H1 (cell line): ENCODE data around the gene AGAP3. TPM values are rescaled to one million over a fixed set of nuclear protein-coding genes. Genes with fewer than 3 reads are reported as not detected.

Experiments used
- CTCF ChIA-PET: fragments of 300-600 bp; sonication (Branson Sonifier 250); formaldehyde crosslinking; loops from one replicate; lab custom pipeline; 2021; ENCODE audit not compliant: partially characterized antibody; lab: Charles Lee
- POLR2A ChIA-PET: fragments of 300-600 bp; sonication (Branson Sonifier 250); formaldehyde crosslinking; loops from one replicate; lab custom pipeline; 2021; ENCODE audit warnings: inconsistent platforms; ENCODE audit not compliant: partially characterized antibody; lab: Charles Lee
- DNase-seq, 2 experiments: peaks; one replicate each; pipeline versions ENCODE4 v3.0.0 to v3.0.0-alpha.2; 2010 to 2022; ENCODE audit warnings: low spot score in 2 of 2, low read depth in 1 of 2, mixed read lengths in 1 of 2
- FAIRE-seq: peaks from 2 replicates; lab custom pipeline; 2011; peaks lifted over from hg19 to GRCh38; lab: Jason Lieb, UNC
- H2AFZ ChIP-seq: 2 replicates; pipeline ENCODE4 v1.8.1; 2012; ENCODE audit warnings: low read length, inconsistent platforms
- H2AK5ac ChIP-seq: 2 replicates; pipeline ENCODE4 v1.6.1; 2013; ENCODE audit warnings: low read depth, low read length
- H2BK120ac ChIP-seq: replicated peaks from 2 replicates; pipeline ENCODE3; 2013; ENCODE audit warnings: low read depth, low read length, inconsistent platforms
- H2BK12ac ChIP-seq: 2 replicates; pipeline ENCODE4 v1.6.1; 2013; ENCODE audit warnings: low read depth, low read length
- H2BK15ac ChIP-seq: 2 replicates; pipeline ENCODE4 v1.6.1; 2013; ENCODE audit warnings: low read length
- H2BK20ac ChIP-seq: 2 replicates; pipeline ENCODE4 v1.6.1; 2013; ENCODE audit warnings: low read length
- H2BK5ac ChIP-seq: 2 replicates; pipeline ENCODE4 v1.6.1; 2013; ENCODE audit warnings: low read depth, low read length
- H3K14ac ChIP-seq: 2 replicates; pipeline ENCODE4 v1.6.1; 2013; ENCODE audit warnings: inconsistent platforms; ENCODE audit not compliant: insufficient read length
- H3K18ac ChIP-seq: 2 replicates; pipeline ENCODE4 v1.6.1; 2013; ENCODE audit warnings: low read length; ENCODE audit errors: extremely low read depth
- H3K23ac ChIP-seq: 2 replicates; pipeline ENCODE4 v1.6.1; 2013; ENCODE audit warnings: inconsistent platforms; ENCODE audit not compliant: insufficient read length
- H3K23me2 ChIP-seq: 2 replicates; pipeline ENCODE4 v1.6.1; 2013; ENCODE audit warnings: low read depth, low read length
- H3K27ac ChIP-seq: 2 replicates; pipeline ENCODE4 v1.6.1; 2011; ENCODE audit warnings: low read depth, low read length, inconsistent platforms
- H3K27me3 ChIP-seq, 4 experiments: replicated peaks in 1 of 4; 1 replicate in 1 of 4; 2 replicates in 3 of 4; pipeline versions ENCODE4 v1.6.1 to v1.8.1; 2011 to 2013; ENCODE audit warnings: low read length in 3 of 4, mild to moderate bottlenecking in 3 of 4, inconsistent platforms in 2 of 4, mixed read lengths in 2 of 4, moderate library complexity in 1 of 4; ENCODE audit not compliant: control insufficient read depth in 3 of 4, insufficient read depth in 3 of 4; ENCODE audit errors: extremely low read depth in 1 of 4
- H3K36me3 ChIP-seq, 4 experiments: 2 replicates each; pipeline versions ENCODE4 v1.6.1 to v1.8.1; 2011 to 2013; ENCODE audit warnings: mild to moderate bottlenecking in 4 of 4, low read length in 3 of 4, moderate library complexity in 2 of 4, control low read depth in 1 of 4, inconsistent platforms in 1 of 4; ENCODE audit not compliant: insufficient read depth in 4 of 4, control insufficient read depth in 2 of 4
- H3K4ac ChIP-seq: replicated peaks from 2 replicates; pipeline ENCODE3; 2013; ENCODE audit warnings: low read length, low read depth, mixed read lengths, inconsistent platforms; ENCODE audit not compliant: insufficient read length
- H3K4me1 ChIP-seq, 4 experiments: replicated peaks in 1 of 4; 1 replicate in 1 of 4; 2 replicates in 3 of 4; pipeline versions ENCODE4 v1.6.1 to v1.8.1; 2011 to 2013; ENCODE audit warnings: low read length in 3 of 4, inconsistent platforms in 2 of 4, mixed read lengths in 1 of 4; ENCODE audit not compliant: insufficient read depth in 4 of 4, control insufficient read depth in 3 of 4
- H3K4me2 ChIP-seq, 2 experiments: 2 replicates each; pipeline versions ENCODE4 v1.6.1 to v1.8.1; 2011 to 2013; ENCODE audit warnings: low read depth in 2 of 2, low read length in 2 of 2, control low read depth in 1 of 2, inconsistent platforms in 1 of 2, mild to moderate bottlenecking in 1 of 2; ENCODE audit not compliant: insufficient read depth in 1 of 2
- H3K4me3 ChIP-seq, 4 experiments: fragments of 200-600, 300-600 bp in 1 of 4; sonication (generic), shearing (Covaris generic), sonication (Bioruptor Twin) in 1 of 4; 2 replicates each; pipeline versions ENCODE4 v1.5.1 to v1.8.1; 2011 to 2016; ENCODE audit warnings: low read length in 4 of 4, low read depth in 3 of 4, control low read depth in 2 of 4, inconsistent platforms in 2 of 4, mild to moderate bottlenecking in 2 of 4, mixed read lengths in 1 of 4, moderate library complexity in 1 of 4; ENCODE audit not compliant: insufficient read depth in 2 of 4; ENCODE audit errors: extremely low read depth in 1 of 4
- H3K56ac ChIP-seq: replicated peaks from 2 replicates; pipeline ENCODE3; 2013; ENCODE audit warnings: low read depth, mild to moderate bottlenecking, mixed read lengths, low read length, inconsistent platforms; ENCODE audit not compliant: insufficient read length
- H3K79me1 ChIP-seq: 2 replicates; pipeline ENCODE4 v1.6.1; 2013; ENCODE audit warnings: low read depth, low read length, control low read depth
- H3K79me2 ChIP-seq, 2 experiments: 2 replicates each; pipeline versions ENCODE4 v1.6.1 to v1.8.1; 2012 to 2013; ENCODE audit warnings: low read length in 2 of 2, mild to moderate bottlenecking in 2 of 2, inconsistent platforms in 1 of 2; ENCODE audit not compliant: insufficient read depth in 2 of 2, control insufficient read depth in 1 of 2
- H3K9ac ChIP-seq, 4 experiments: replicated peaks in 1 of 4; 1 replicate in 1 of 4; 2 replicates in 3 of 4; pipeline versions ENCODE4 v1.6.1 to v1.8.1; 2011 to 2013; ENCODE audit warnings: low read depth in 3 of 4, low read length in 3 of 4, control low read depth in 2 of 4, mild to moderate bottlenecking in 2 of 4, moderate library complexity in 2 of 4, inconsistent platforms in 1 of 4; ENCODE audit errors: extremely low read depth in 1 of 4
- H3K9me3 ChIP-seq, 2 experiments: 2 replicates each; pipeline versions ENCODE4 v1.6.1 to v1.8.1; 2012 to 2013; ENCODE audit warnings: mild to moderate bottlenecking in 2 of 2, moderate library complexity in 2 of 2, control low read depth in 1 of 2, inconsistent platforms in 1 of 2, low read depth in 1 of 2, low read length in 1 of 2, mixed read lengths in 1 of 2; ENCODE audit not compliant: insufficient read depth in 2 of 2
- H4K20me1 ChIP-seq, 2 experiments: replicated peaks in 1 of 2; 2 replicates each; pipeline versions ENCODE3 to v1.8.1; 2011 to 2013; ENCODE audit warnings: inconsistent platforms in 2 of 2, low read length in 2 of 2, mild to moderate bottlenecking in 1 of 2; ENCODE audit not compliant: insufficient read depth in 2 of 2, control insufficient read depth in 1 of 2
- H4K5ac ChIP-seq: 2 replicates; pipeline ENCODE4 v1.6.1; 2013; ENCODE audit warnings: low read length, low read depth, mixed read lengths, inconsistent platforms; ENCODE audit not compliant: insufficient read length
- H4K8ac ChIP-seq: 2 replicates; pipeline ENCODE4 v1.8.0; 2013; ENCODE audit warnings: mild to moderate bottlenecking, moderate library complexity, low read length, inconsistent platforms; ENCODE audit not compliant: insufficient read depth; ENCODE audit errors: extremely low read depth
- H4K91ac ChIP-seq: replicated peaks from 2 replicates; pipeline ENCODE3; 2013; ENCODE audit warnings: low read length, mixed read lengths, inconsistent platforms; ENCODE audit not compliant: insufficient read length
- ATF3 ChIP-seq: IDR thresholded peaks from 2 replicates; pipeline ENCODE4 v1.6.1; 2011; ENCODE audit warnings: low read depth, mild to moderate bottlenecking, low read length; ENCODE audit not compliant: insufficient read depth
- BCL11A ChIP-seq, 2 experiments: IDR thresholded peaks; one replicate each; pipeline ENCODE4 v1.6.1; 2011; ENCODE audit warnings: low read depth in 2 of 2, low read length in 2 of 2, mild to moderate bottlenecking in 2 of 2
- CBX8 ChIP-seq: fragments of 300-800, 300-1000 bp; sonication (generic); IDR thresholded peaks from 2 replicates; pipeline ENCODE4 v1.7.1; 2016; ENCODE audit warnings: low read depth, low read length, borderline replicate concordance
- KDM4A ChIP-seq: IDR thresholded peaks from one replicate; pipeline ENCODE4 v1.7.1; 2012; ENCODE audit warnings: low read depth, mild to moderate bottlenecking, moderate library complexity, low read length, inconsistent platforms; ENCODE audit not compliant: severe bottlenecking
- KDM5A ChIP-seq: fragments of 200-600 bp; IDR thresholded peaks from 2 replicates; pipeline ENCODE4 v1.7.1; 2012; ENCODE audit warnings: mild to moderate bottlenecking, low read length, inconsistent platforms, mixed read lengths
- MAFK ChIP-seq: IDR thresholded peaks from 2 replicates; pipeline ENCODE4 v1.6.1; 2012; ENCODE audit warnings: low read depth, mild to moderate bottlenecking, improper control_type of control experiment, low read length
- POLR2A ChIP-seq, 2 experiments: IDR thresholded peaks; 1 replicate in 1 of 2; 2 replicates in 1 of 2; pipeline ENCODE4 v1.6.1; 2011; ENCODE audit warnings: low read depth in 2 of 2, low read length in 2 of 2, mild to moderate bottlenecking in 2 of 2; ENCODE audit errors: control extremely low read depth in 1 of 2
- RXRA ChIP-seq: IDR thresholded peaks from 2 replicates; pipeline ENCODE4 v1.6.1; 2011; ENCODE audit warnings: low read depth, mild to moderate bottlenecking, low read length, moderate library complexity; ENCODE audit not compliant: insufficient read depth
- SAP30 ChIP-seq: fragments of 300-600 bp; sonication (generic); IDR thresholded peaks from 2 replicates; pipeline ENCODE4 v1.7.1; 2012; ENCODE audit warnings: low read length, moderate library complexity, mild to moderate bottlenecking, inconsistent platforms; ENCODE audit not compliant: insufficient read depth, insufficient replicate concordance
- SUZ12 ChIP-seq: fragments of 200-600 bp; sonication (generic); IDR thresholded peaks from 2 replicates; pipeline ENCODE4 v1.6.1; 2012; ENCODE audit warnings: mild to moderate bottlenecking, inconsistent platforms, low read length, moderate library complexity, mixed read lengths
- TCF12 ChIP-seq: IDR thresholded peaks from 2 replicates; pipeline ENCODE4 v1.6.1; 2011; ENCODE audit warnings: low read depth, mild to moderate bottlenecking, low read length
- YY1 ChIP-seq: IDR thresholded peaks from 2 replicates; pipeline ENCODE4 v1.6.1; 2011; ENCODE audit warnings: low read depth, mild to moderate bottlenecking, low read length
- whole genome bisulfite sequencing, 2 experiments: shearing (Covaris generic) in 1 of 2; methylation state at CpG; one replicate each; pipeline versions ENCODE4 v1.1.6 to v1.1.7; 2013 to 2015; ENCODE audit warnings: low lambda C conversion rate in 2 of 2, mixed read lengths in 2 of 2, inconsistent platforms in 1 of 2, low coverage in 1 of 2, missing lambda C conversion rate in 1 of 2; ENCODE audit not compliant: insufficient replicate concordance in 2 of 2, insufficient coverage in 1 of 2, insufficient read length in 1 of 2; ENCODE audit errors: extremely low coverage in 1 of 2, missing lambda C conversion rate in 1 of 2; 5-methylcytosine and 5-hydroxymethylcytosine counted together
- polyA plus RNA-seq, 7 experiments: library from polyadenylated mRNA; depleted of rRNA in 3 of 7; stranded (reverse) in 5 of 7; unstranded in 2 of 7; fragments of >200 nt in 5 of 7; fragments of 200-250 nt in 2 of 7; gene quantifications; 1 replicate in 5 of 7; 2 replicates in 1 of 7; 4 replicates in 1 of 7; pipeline versions ENCODE4 v1.2.1 to v1.2.3, GENCODE V29; 2011 to 2013; ENCODE audit warnings: missing spikeins in 2 of 7, mixed read lengths in 2 of 7
- total RNA-seq: library from RNA; stranded (reverse); fragmentation: NEBNext Ultra II Directional; extraction: Animal tissue kit (Norgen Biotek cat#: 25700); gene quantifications from 2 replicates; pipeline ENCODE4 v1.2.1, GENCODE V29; 2021

Gene AGAP3
- total and polyA plus RNA-seq, 2 of the 8 experiments (the other 6 are each of a cell fraction or from before 2014, with no cell fraction given) = 66.4 to 120 TPM

- H3K36me3 ChIP-seq = peaks cover 0 to 9% (median 3%) of the 10 kb centered on the region in 4 experiments; a peak in 5 of 8 replicates
- no peak overlapping the region for H2BK5ac ChIP-seq
- H4K91ac ChIP-seq = no peak overlapping the region
- no peak overlapping the region for H3K9ac ChIP-seq
- no peak for DNase-seq
- H3K14ac ChIP-seq = no peak overlapping the region
- H3K79me1 ChIP-seq = no peaks in the 10 kb centered on the region
- H3K56ac ChIP-seq = no peak overlapping the region
- no peak overlapping the region for H2BK120ac ChIP-seq
- no peak overlapping the region for H2BK12ac ChIP-seq
- no peak overlapping the region for H3K4ac ChIP-seq
- no peak overlapping the region for H3K4me2 ChIP-seq
- peaks cover 7 to 19% (median 14%) of the 10 kb centered on the region in 4 experiments for H3K4me1 ChIP-seq
- FAIRE-seq = no peak
- H2AK5ac ChIP-seq = no peak overlapping the region
- H3K27me3 ChIP-seq = peaks cover 0 to 1% (median 0%) of the 10 kb centered on the region in 4 experiments; a peak in 1 of 7 replicates
- H3K27ac ChIP-seq = no peak overlapping the region
- no peak overlapping the region for H4K5ac ChIP-seq
- POLR2A ChIA-PET = interaction anchor here (1.6 kb wide), 1 partner anchor 9 kb away, joined by 4 read pairs; no protein-coding TSS in a partner anchor
- CTCF ChIA-PET = interaction anchor here (0.7 to 18.9 kb wide), 3 partner anchors 7 to 108 kb away, joined by 3 to 197 read pairs (median 4); no protein-coding TSS in a partner anchor
- no peak overlapping the region for H3K18ac ChIP-seq
- no peak overlapping the region for H3K4me3 ChIP-seq
- H3K23ac ChIP-seq = no peak overlapping the region
- no peak overlapping the region for H4K8ac ChIP-seq
- peaks cover 7 to 19% of the 10 kb centered on the region in 2 experiments for H4K20me1 ChIP-seq
- no peak overlapping the region for H2AFZ ChIP-seq
- H3K9me3 ChIP-seq = no peaks in the 10 kb centered on the region
- H3K23me2 ChIP-seq = no peaks in the 10 kb centered on the region; the same call in 1 of the 2 replicates
- WGBS, 2 experiments = 95% methylated on average over 24 of the region's 24 CpGs; no CpG with 5 or more reads in 1 of the 2 experiments
- H3K79me2 ChIP-seq = no peaks in the 10 kb centered on the region
- H2BK15ac ChIP-seq = no peak overlapping the region
- H2BK20ac ChIP-seq = no peak overlapping the region
- TF ChIP-seq TCF12 = no peak
- no peak for TF ChIP-seq MAFK
- TF ChIP-seq SUZ12 = no peak
- no peak for TF ChIP-seq RXRA
- TF ChIP-seq KDM4A = no peak
- no peak for TF ChIP-seq CBX8
- TF ChIP-seq BCL11A (IDR thresholded peaks at IDR 0.05; ENCODE audit: low read depth in 2 of 2, low read length in 2 of 2) = no peak
- TF ChIP-seq POLR2A (IDR thresholded peaks at IDR 0.05; ENCODE audit: control extremely low read depth in 1 of 2, low read depth in 2 of 2, low read length in 2 of 2) = no peak
- no peak for TF ChIP-seq YY1
- no peak for TF ChIP-seq KDM5A
- no peak for TF ChIP-seq SAP30
- no peak for TF ChIP-seq ATF3
Observed at GRCh38 chr7:151133986-151134742, 47.9 kb downstream of the AGAP3 start.
